ENCODE results near the gene ARHGAP23. TPM values are rescaled to one million over a fixed set of nuclear protein-coding genes. Genes with fewer than 3 reads are reported as not detected.

ARHGAP23 gene
- total RNA-seq, 3 donors from 2014 or later (not counting 1 experiment from before 2014, with no cell fraction given): 0.19 to 1.8 (median 1.7) TPM

- no peaks in the 10 kb centered on the region for H3K9me3 ChIP-seq (ENCODE audit: control insufficient read depth, insufficient read depth, low read length)
- Mint-ChIP-seq H3K4me1 (no peaks in the 10 kb centered on the region), H3K36me3 (no peaks in the 10 kb centered on the region), H3K27ac (no peak overlapping the region), H3K4me3 (no peak overlapping the region), H3K27me3 (ENCODE audit: low read depth in 2 of 2) (peaks cover 6 to 11% of the 10 kb centered on the region in 2 donors), H3K9me3 (no peaks in the 10 kb centered on the region)
- H3K27me3 ChIP-seq (ENCODE audit: control insufficient read depth, insufficient read depth, low read length): no peaks in the 10 kb centered on the region
- H3K36me3 ChIP-seq (ENCODE audit: control insufficient read depth, insufficient read depth, low read length): no peaks in the 10 kb centered on the region
- 91% methylated on average over 12 of the region's 12 CpGs for WGBS (ENCODE audit: insufficient coverage)
- DNase-seq (no peak), ATAC-seq (no peak)
- TF ChIP-seq CTCF (IDR thresholded peaks at IDR 0.05): no peak
- no peak overlapping the region for H3K27ac ChIP-seq (ENCODE audit: low read length)
- H3K4me3 ChIP-seq (ENCODE audit: low read length): no peak overlapping the region
- H3K4me1 ChIP-seq (ENCODE audit: control insufficient read depth, insufficient read depth, low read length): no peaks in the 10 kb centered on the region
- intact Hi-C loops (cut with micrococcal nuclease): no loop called here
Observed at GRCh38 chr17:38545531-38546225, 117.4 kb downstream of the ARHGAP23 start.

- Mint-ChIP-seq H3K4me3 (no peak overlapping the region), H3K9me3 (no peaks in the 10 kb centered on the region), H3K27me3 (ENCODE audit: low read depth in 2 of 2) (peaks cover 6 to 11% of the 10 kb centered on the region in 2 donors), H3K36me3 (no peaks in the 10 kb centered on the region), H3K4me1 (no peaks in the 10 kb centered on the region), H3K27ac (no peak overlapping the region)
- no peaks in the 10 kb centered on the region for H3K27me3 ChIP-seq (ENCODE audit: control insufficient read depth, insufficient read depth, low read length)
- no peak overlapping the region for H3K4me3 ChIP-seq (ENCODE audit: low read length)
- no peaks in the 10 kb centered on the region for H3K9me3 ChIP-seq (ENCODE audit: control insufficient read depth, insufficient read depth, low read length)
- intact Hi-C loops (cut with micrococcal nuclease): no loop called here
- no peaks in the 10 kb centered on the region for H3K36me3 ChIP-seq (ENCODE audit: control insufficient read depth, insufficient read depth, low read length)
- H3K4me1 ChIP-seq (ENCODE audit: control insufficient read depth, insufficient read depth, low read length): no peaks in the 10 kb centered on the region
- TF ChIP-seq CTCF (IDR thresholded peaks at IDR 0.05): no peak
- ATAC-seq (no peak), DNase-seq (no peak)
- no peak overlapping the region for H3K27ac ChIP-seq (ENCODE audit: low read length)
- 90% methylated on average over 11 of the region's 11 CpGs for WGBS (ENCODE audit: insufficient coverage)
Observed at GRCh38 chr17:38546396-38546795, 118.1 kb downstream of the ARHGAP23 start.

GRCh38 chr17:38547444-38547843, 119.2 kb downstream of the ARHGAP23 start:
- intact Hi-C loops (cut with micrococcal nuclease): no loop called here
- Mint-ChIP-seq H3K27me3 (ENCODE audit: low read depth in 2 of 2) (peaks cover 6 to 17% of the 10 kb centered on the region in 2 donors), H3K4me1 (no peaks in the 10 kb centered on the region), H3K27ac (no peak overlapping the region), H3K36me3 (no peaks in the 10 kb centered on the region), H3K9me3 (no peaks in the 10 kb centered on the region), H3K4me3 (no peak overlapping the region)
- no peak for TF ChIP-seq CTCF (IDR thresholded peaks at IDR 0.05)
- DNase-seq: no peak
- ATAC-seq: no peak
- H3K36me3 ChIP-seq (ENCODE audit: control insufficient read depth, insufficient read depth, low read length): no peaks in the 10 kb centered on the region
- H3K9me3 ChIP-seq (ENCODE audit: control insufficient read depth, insufficient read depth, low read length): no peaks in the 10 kb centered on the region
- H3K4me3 ChIP-seq (ENCODE audit: low read length): no peak overlapping the region
- no peaks in the 10 kb centered on the region for H3K4me1 ChIP-seq (ENCODE audit: control insufficient read depth, insufficient read depth, low read length)
- 44% methylated on average over 12 of the region's 12 CpGs for WGBS (ENCODE audit: insufficient coverage)
- H3K27ac ChIP-seq (ENCODE audit: low read length): no peak overlapping the region
- H3K27me3 ChIP-seq (ENCODE audit: control insufficient read depth, insufficient read depth, low read length): no peaks in the 10 kb centered on the region

GRCh38 chr17:38549285-38549684, 121.0 kb downstream of the ARHGAP23 start:
- H3K9me3 Mint-ChIP-seq: no peaks in the 10 kb centered on the region

More at GRCh38 chr17:38549285-38549684, 121.0 kb downstream of the ARHGAP23 start:
- Mint-ChIP-seq H3K27me3 (ENCODE audit: low read depth in 2 of 2) (peaks cover 8 to 18% of the 10 kb centered on the region in 2 donors), H3K4me1 (no peaks in the 10 kb centered on the region), H3K27ac (no peak overlapping the region), H3K4me3 (no peak overlapping the region), H3K36me3 (no peaks in the 10 kb centered on the region)
- Histone ChIP-seq H3K36me3 (ENCODE audit: control insufficient read depth, insufficient read depth, low read length) (no peaks in the 10 kb centered on the region), H3K9me3 (ENCODE audit: control insufficient read depth, insufficient read depth, low read length) (no peaks in the 10 kb centered on the region), H3K27me3 (ENCODE audit: control insufficient read depth, insufficient read depth, low read length) (no peaks in the 10 kb centered on the region), H3K4me1 (ENCODE audit: control insufficient read depth, insufficient read depth, low read length) (no peaks in the 10 kb centered on the region), H3K27ac (ENCODE audit: low read length) (no peak overlapping the region), H3K4me3 (ENCODE audit: low read length) (no peak overlapping the region)
- DNase-seq: no peak
- no peak for TF ChIP-seq CTCF (IDR thresholded peaks at IDR 0.05)
- intact Hi-C loops (cut with micrococcal nuclease): no loop called here
- WGBS (ENCODE audit: insufficient coverage): 77% methylated on average over 4 of the region's 4 CpGs
- ATAC-seq: no peak
